GM12891 (cell line): ENCODE data around the gene HOXD3.

ENCODE experiments used
- DNase-seq: peaks from one replicate; pipeline ENCODE4 v3.0.0; 2011; ENCODE audit warnings: low spot score; ENCODE audit not compliant: insufficient read length
- FAIRE-seq: peaks from 2 replicates; lab custom pipeline; 2011; peaks lifted over from hg19 to GRCh38; lab: Jason Lieb, UNC
- PAX5 ChIP-seq: IDR thresholded peaks from 2 replicates; pipeline ENCODE4 v1.6.1; 2011; ENCODE audit warnings: low read length, moderate library complexity, mild to moderate bottlenecking; ENCODE audit not compliant: insufficient read depth, severe bottlenecking
- POLR2A ChIP-seq: IDR thresholded peaks from 2 replicates; pipeline ENCODE4 v1.6.1; 2011; ENCODE audit warnings: low read depth, low read length, control low read depth
- POLR2AphosphoS5 ChIP-seq: IDR thresholded peaks from 2 replicates; pipeline ENCODE4 v1.6.1; 2011; ENCODE audit warnings: low read depth, low read length, control low read depth
- POU2F2 ChIP-seq: IDR thresholded peaks from 2 replicates; pipeline ENCODE4 v1.6.1; 2011; ENCODE audit warnings: low read depth, mild to moderate bottlenecking, control low read depth, low read length, moderate library complexity
- SPI1 ChIP-seq: IDR thresholded peaks from 2 replicates; pipeline ENCODE4 v1.6.1; 2011; ENCODE audit warnings: low read depth, low read length, control low read depth
- TAF1 ChIP-seq: IDR thresholded peaks from 2 replicates; pipeline ENCODE4 v1.6.1; 2011; ENCODE audit warnings: low read depth, low read length, control low read depth

Gene HOXD3

GRCh38 chr2:176148751-176149421 is 8.2 kb upstream of the HOXD3 start:
- DNase-seq: no peak
- no peak for TF ChIP-seq PAX5
- no peak for TF ChIP-seq TAF1
- no peak for TF ChIP-seq POLR2A
- TF ChIP-seq SPI1: no peak
- no peak for TF ChIP-seq POU2F2
- no peak for TF ChIP-seq POLR2AphosphoS5
- no peak for FAIRE-seq

- DNase-seq: no peak
- TF ChIP-seq TAF1 (no peak), POU2F2 (no peak), POLR2A (no peak)
- FAIRE-seq: no peak
Measured at GRCh38 chr2:176149481-176149938, 7.6 kb upstream of the HOXD3 start.

- FAIRE-seq (no peak), DNase-seq (no peak)
- TF ChIP-seq SPI1: no peak
- TF ChIP-seq PAX5: no peak
- TF ChIP-seq POLR2AphosphoS5: no peak
- no peak for TF ChIP-seq POU2F2
- TF ChIP-seq TAF1: no peak
- no peak for TF ChIP-seq POLR2A
Measured at GRCh38 chr2:176149939-176150583, 7.0 kb upstream of the HOXD3 start.

GRCh38 chr2:176150584-176151441 is 6.3 kb upstream of the HOXD3 start:
- no peak for DNase-seq
- FAIRE-seq: no peak
- TF ChIP-seq POU2F2: no peak
- no peak for TF ChIP-seq POLR2A
- TF ChIP-seq POLR2AphosphoS5: no peak
- no peak for TF ChIP-seq PAX5
- TF ChIP-seq TAF1: no peak
- no peak for TF ChIP-seq SPI1

GRCh38 chr2:176151442-176152287 is 5.4 kb upstream of the HOXD3 start, which contains the start of gene HOXD4:
Gene HOXD4 (plus strand): TSS chr2:176151550. CDS start chr2:176151634, 84 bp downstream.
- no peak for DNase-seq
- FAIRE-seq: no peak
- TF ChIP-seq POLR2A (no peak), SPI1 (no peak), TAF1 (no peak), POU2F2 (no peak), POLR2AphosphoS5 (no peak), PAX5 (no peak)

- no peak for TF ChIP-seq POU2F2
- TF ChIP-seq TAF1: no peak
- no peak for TF ChIP-seq PAX5
- TF ChIP-seq SPI1: no peak
- TF ChIP-seq POLR2A: no peak
- TF ChIP-seq POLR2AphosphoS5: no peak
- FAIRE-seq (no peak), DNase-seq (no peak)
Measured at GRCh38 chr2:176152350-176153181, 4.5 kb upstream of the HOXD3 start.

GRCh38 chr2:176154576-176155252 is 2.4 kb upstream of the HOXD3 start:
- TF ChIP-seq PAX5 (no peak), POLR2AphosphoS5 (no peak), POLR2A (no peak), SPI1 (no peak), TAF1 (no peak), POU2F2 (no peak)
- DNase-seq (no peak), FAIRE-seq (no peak)
